HepG2 (cell line): Measurements from ENCODE around the gene NKX1-2. TPM values are rescaled to one million over a fixed set of nuclear protein-coding genes. Genes with fewer than 3 reads are reported as not detected.

ENCODE experiments used
- MEF2D ChIP-seq: sonication (generic); formaldehyde crosslinking; IDR thresholded peaks from 2 replicates; pipeline ENCODE4 v1.5.1; 2020; ENCODE audit warnings: mild to moderate bottlenecking, missing genetic modification reagents
- PHF8 ChIP-seq: sonication (generic); formaldehyde crosslinking; IDR thresholded peaks from 2 replicates; pipeline ENCODE4 v1.5.0; 2020; ENCODE audit warnings: missing genetic modification reagents
- ZNF326 ChIP-seq: sonication (generic); formaldehyde crosslinking; IDR thresholded peaks from 2 replicates; pipeline ENCODE4 v1.4.0; 2020; ENCODE audit warnings: missing genetic modification reagents, borderline replicate concordance
- ZNF33B ChIP-seq: sonication (generic); formaldehyde crosslinking; IDR thresholded peaks from 2 replicates; pipeline ENCODE4 v1.5.1; 2020; ENCODE audit warnings: mild to moderate bottlenecking, missing genetic modification reagents
- ZNF557 ChIP-seq: sonication (generic); formaldehyde crosslinking; IDR thresholded peaks from 2 replicates; pipeline ENCODE4 v1.4.0; 2020; ENCODE audit warnings: missing genetic modification reagents
- ZNF652 ChIP-seq: IDR thresholded peaks from 2 replicates; pipeline ENCODE4 v1.6.1; 2016; ENCODE audit warnings: low read depth, borderline replicate concordance
- ZNF839 ChIP-seq: sonication (generic); formaldehyde crosslinking; IDR thresholded peaks from 2 replicates; pipeline ENCODE4 v1.4.0; 2020; ENCODE audit warnings: missing genetic modification reagents, mild to moderate bottlenecking, borderline replicate concordance
- polyA plus RNA-seq, 8 experiments: library from polyadenylated mRNA; depleted of rRNA in 3 of 8; stranded (reverse) in 7 of 8; unstranded in 1 of 8; fragments of >200 nt; fragmentation: Illumina TruSeq in 4 of 8; extraction: Trizol in 4 of 8; gene quantifications; 2 replicates each; pipeline versions ENCODE4 v1.2.1 to v1.2.3, GENCODE V29; 2011 to 2016; ENCODE audit warnings: low read depth in 4 of 8, missing spikeins in 1 of 8, mixed read lengths in 1 of 8; ENCODE audit not compliant: insufficient read depth in 1 of 8
- total RNA-seq, 5 experiments: library from RNA; depleted of rRNA; stranded (reverse); fragments of >200 nt; fragmentation: Illumina TruSeq; extraction: Trizol; gene quantifications; 2 replicates each; pipeline ENCODE4 v1.2.3, GENCODE V29; 2016; ENCODE audit warnings: low read depth in 1 of 5
- TF ChIP-seq, protein P1 (sequence below): sonication (generic); formaldehyde crosslinking; IDR thresholded peaks from 2 replicates; pipeline ENCODE4 v1.4.0; 2020; ENCODE audit warnings: missing genetic modification reagents
- TF ChIP-seq, protein P2 (sequence below): sonication (generic); formaldehyde crosslinking; IDR thresholded peaks from 2 replicates; pipeline ENCODE4 v1.5.0; 2020; ENCODE audit warnings: mild to moderate bottlenecking, missing genetic modification reagents
- TF ChIP-seq, protein P3 (sequence below): sonication (generic); formaldehyde crosslinking; IDR thresholded peaks from 2 replicates; pipeline ENCODE4 v1.4.0; 2020; ENCODE audit warnings: mild to moderate bottlenecking, missing genetic modification reagents
- TF ChIP-seq, protein P4 (sequence below), 2 experiments: sonication (generic) in 1 of 2; formaldehyde crosslinking in 1 of 2; IDR thresholded peaks; 2 replicates each; pipeline versions ENCODE4 v1.4.0 to v1.6.1; 2016 to 2020; ENCODE audit warnings: borderline replicate concordance in 1 of 2, low read depth in 1 of 2, mild to moderate bottlenecking in 1 of 2, missing genetic modification reagents in 1 of 2
- TF ChIP-seq, protein P5 (sequence below): sonication (generic); formaldehyde crosslinking; IDR thresholded peaks from 2 replicates; pipeline ENCODE4 v1.5.0; 2020; ENCODE audit warnings: missing genetic modification reagents, mild to moderate bottlenecking, borderline replicate concordance

The NKX1-2 gene
- total and polyA plus RNA-seq, 2 of the 13 experiments (the other 11 are each of a cell fraction or from before 2014, with no cell fraction given) = not detected

DNA sequence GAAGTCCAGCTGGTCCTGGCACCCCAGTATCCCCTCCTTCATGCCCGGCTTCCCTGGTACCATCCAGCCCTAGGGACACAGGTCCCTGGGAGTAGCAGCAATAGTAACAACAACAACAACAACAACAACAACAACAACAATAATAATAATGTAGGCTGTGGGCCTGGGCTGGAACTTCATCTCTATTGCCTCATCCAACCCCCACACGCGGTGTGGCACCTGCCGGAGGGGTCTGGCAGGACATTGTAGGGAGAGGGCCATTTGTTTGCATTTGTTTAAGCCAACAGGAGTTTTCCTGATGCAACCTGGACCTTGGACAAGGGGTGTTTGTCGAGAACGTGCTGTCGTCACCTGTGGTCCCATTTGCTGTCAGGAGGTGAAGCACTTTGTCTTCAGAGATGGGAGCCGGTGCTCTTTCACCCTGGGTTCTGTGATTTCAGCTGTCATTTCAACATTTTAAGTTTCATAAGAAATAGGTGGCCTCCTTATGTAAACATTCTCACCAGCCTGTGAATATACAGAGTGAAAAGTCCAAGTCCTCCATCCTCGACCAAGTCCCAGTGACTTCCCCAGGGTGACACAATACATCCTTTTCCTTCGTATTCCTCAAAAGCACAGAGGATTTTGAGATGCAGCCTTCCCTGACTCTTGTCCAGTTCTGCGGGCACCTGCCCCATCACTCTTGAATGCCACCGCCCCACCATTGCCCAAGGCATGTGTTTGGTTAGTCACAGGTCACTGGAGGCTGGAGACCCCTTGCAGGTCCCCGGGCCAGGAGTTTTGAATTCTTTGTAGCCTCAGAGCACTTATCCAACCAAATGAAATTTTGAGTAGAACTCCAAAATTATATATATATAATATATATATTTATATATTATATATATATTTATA lies 21.0 kb upstream of the NKX1-2 start (continued):
- TF ChIP-seq, protein P1, sequence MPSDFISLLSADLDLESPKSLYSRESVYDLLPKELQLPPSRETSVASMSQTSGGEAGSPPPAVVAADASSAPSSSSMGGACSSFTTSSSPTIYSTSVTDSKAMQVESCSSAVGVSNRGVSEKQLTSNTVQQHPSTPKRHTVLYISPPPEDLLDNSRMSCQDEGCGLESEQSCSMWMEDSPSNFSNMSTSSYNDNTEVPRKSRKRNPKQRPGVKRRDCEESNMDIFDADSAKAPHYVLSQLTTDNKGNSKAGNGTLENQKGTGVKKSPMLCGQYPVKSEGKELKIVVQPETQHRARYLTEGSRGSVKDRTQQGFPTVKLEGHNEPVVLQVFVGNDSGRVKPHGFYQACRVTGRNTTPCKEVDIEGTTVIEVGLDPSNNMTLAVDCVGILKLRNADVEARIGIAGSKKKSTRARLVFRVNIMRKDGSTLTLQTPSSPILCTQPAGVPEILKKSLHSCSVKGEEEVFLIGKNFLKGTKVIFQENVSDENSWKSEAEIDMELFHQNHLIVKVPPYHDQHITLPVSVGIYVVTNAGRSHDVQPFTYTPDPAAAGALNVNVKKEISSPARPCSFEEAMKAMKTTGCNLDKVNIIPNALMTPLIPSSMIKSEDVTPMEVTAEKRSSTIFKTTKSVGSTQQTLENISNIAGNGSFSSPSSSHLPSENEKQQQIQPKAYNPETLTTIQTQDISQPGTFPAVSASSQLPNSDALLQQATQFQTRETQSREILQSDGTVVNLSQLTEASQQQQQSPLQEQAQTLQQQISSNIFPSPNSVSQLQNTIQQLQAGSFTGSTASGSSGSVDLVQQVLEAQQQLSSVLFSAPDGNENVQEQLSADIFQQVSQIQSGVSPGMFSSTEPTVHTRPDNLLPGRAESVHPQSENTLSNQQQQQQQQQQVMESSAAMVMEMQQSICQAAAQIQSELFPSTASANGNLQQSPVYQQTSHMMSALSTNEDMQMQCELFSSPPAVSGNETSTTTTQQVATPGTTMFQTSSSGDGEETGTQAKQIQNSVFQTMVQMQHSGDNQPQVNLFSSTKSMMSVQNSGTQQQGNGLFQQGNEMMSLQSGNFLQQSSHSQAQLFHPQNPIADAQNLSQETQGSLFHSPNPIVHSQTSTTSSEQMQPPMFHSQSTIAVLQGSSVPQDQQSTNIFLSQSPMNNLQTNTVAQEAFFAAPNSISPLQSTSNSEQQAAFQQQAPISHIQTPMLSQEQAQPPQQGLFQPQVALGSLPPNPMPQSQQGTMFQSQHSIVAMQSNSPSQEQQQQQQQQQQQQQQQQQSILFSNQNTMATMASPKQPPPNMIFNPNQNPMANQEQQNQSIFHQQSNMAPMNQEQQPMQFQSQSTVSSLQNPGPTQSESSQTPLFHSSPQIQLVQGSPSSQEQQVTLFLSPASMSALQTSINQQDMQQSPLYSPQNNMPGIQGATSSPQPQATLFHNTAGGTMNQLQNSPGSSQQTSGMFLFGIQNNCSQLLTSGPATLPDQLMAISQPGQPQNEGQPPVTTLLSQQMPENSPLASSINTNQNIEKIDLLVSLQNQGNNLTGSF (CRISPR knock-in tag) = no peak
- peak; percentile 82 for TF ChIP-seq MEF2D (CRISPR knock-in tag)
- no peak for TF ChIP-seq ZNF326 (CRISPR knock-in tag)
- peak; percentile 36; the same call in 1 of the 2 replicates for TF ChIP-seq PHF8 (CRISPR knock-in tag)
- TF ChIP-seq ZNF33B (CRISPR knock-in tag) = no peak
- TF ChIP-seq, protein P2, sequence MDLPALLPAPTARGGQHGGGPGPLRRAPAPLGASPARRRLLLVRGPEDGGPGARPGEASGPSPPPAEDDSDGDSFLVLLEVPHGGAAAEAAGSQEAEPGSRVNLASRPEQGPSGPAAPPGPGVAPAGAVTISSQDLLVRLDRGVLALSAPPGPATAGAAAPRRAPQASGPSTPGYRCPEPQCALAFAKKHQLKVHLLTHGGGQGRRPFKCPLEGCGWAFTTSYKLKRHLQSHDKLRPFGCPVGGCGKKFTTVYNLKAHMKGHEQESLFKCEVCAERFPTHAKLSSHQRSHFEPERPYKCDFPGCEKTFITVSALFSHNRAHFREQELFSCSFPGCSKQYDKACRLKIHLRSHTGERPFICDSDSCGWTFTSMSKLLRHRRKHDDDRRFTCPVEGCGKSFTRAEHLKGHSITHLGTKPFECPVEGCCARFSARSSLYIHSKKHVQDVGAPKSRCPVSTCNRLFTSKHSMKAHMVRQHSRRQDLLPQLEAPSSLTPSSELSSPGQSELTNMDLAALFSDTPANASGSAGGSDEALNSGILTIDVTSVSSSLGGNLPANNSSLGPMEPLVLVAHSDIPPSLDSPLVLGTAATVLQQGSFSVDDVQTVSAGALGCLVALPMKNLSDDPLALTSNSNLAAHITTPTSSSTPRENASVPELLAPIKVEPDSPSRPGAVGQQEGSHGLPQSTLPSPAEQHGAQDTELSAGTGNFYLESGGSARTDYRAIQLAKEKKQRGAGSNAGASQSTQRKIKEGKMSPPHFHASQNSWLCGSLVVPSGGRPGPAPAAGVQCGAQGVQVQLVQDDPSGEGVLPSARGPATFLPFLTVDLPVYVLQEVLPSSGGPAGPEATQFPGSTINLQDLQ (CRISPR knock-in tag) = no peak
- TF ChIP-seq, protein P3, sequence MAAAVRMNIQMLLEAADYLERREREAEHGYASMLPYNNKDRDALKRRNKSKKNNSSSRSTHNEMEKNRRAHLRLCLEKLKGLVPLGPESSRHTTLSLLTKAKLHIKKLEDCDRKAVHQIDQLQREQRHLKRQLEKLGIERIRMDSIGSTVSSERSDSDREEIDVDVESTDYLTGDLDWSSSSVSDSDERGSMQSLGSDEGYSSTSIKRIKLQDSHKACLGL (CRISPR knock-in tag) = peak; percentile 52; the same call in 1 of the 2 replicates
- TF ChIP-seq ZNF557 = peak; percentile 81; the same call in 1 of the 2 replicates
- TF ChIP-seq, protein P4, sequence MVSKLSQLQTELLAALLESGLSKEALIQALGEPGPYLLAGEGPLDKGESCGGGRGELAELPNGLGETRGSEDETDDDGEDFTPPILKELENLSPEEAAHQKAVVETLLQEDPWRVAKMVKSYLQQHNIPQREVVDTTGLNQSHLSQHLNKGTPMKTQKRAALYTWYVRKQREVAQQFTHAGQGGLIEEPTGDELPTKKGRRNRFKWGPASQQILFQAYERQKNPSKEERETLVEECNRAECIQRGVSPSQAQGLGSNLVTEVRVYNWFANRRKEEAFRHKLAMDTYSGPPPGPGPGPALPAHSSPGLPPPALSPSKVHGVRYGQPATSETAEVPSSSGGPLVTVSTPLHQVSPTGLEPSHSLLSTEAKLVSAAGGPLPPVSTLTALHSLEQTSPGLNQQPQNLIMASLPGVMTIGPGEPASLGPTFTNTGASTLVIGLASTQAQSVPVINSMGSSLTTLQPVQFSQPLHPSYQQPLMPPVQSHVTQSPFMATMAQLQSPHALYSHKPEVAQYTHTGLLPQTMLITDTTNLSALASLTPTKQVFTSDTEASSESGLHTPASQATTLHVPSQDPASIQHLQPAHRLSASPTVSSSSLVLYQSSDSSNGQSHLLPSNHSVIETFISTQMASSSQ (IDR thresholded peaks at IDR 0.05; ENCODE audit: low read depth) = peak; percentile 73; the same call in 1 of the 2 replicates
- TF ChIP-seq, protein P4 (CRISPR knock-in tag; IDR thresholded peaks at IDR 0.05; ENCODE audit: borderline replicate concordance) = peak; percentile 88; the same call in 1 of the 2 replicates
- TF ChIP-seq, protein P5, sequence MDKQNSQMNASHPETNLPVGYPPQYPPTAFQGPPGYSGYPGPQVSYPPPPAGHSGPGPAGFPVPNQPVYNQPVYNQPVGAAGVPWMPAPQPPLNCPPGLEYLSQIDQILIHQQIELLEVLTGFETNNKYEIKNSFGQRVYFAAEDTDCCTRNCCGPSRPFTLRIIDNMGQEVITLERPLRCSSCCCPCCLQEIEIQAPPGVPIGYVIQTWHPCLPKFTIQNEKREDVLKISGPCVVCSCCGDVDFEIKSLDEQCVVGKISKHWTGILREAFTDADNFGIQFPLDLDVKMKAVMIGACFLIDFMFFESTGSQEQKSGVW (CRISPR knock-in tag) = no peak
- TF ChIP-seq ZNF652 = no peak; the same call in 1 of the 2 replicates
- TF ChIP-seq ZNF839 = no peak
